HCT116 (cell line): ENCODE results near the gene IST1. TPM values are rescaled to one million over a fixed set of nuclear protein-coding genes. Genes with fewer than 3 reads are reported as not detected.

Experiments used
- ATAC-seq: fragments of 200-7000 bp; cut with Tn5 transposase; 2 replicates; pipeline ENCODE4 v1.9.1; 2020; ENCODE audit warnings: mild to moderate bottlenecking, moderate library complexity
- BruUV-seq: library from RNA; stranded (reverse); fragments of 400-500 nt; replicated peaks from 2 replicates; lab custom pipeline; 2021; lab: Mats Ljungman, UMichigan
- CTCF ChIA-PET: fragments of 300-600 bp; sonication (Branson Sonifier 250); formaldehyde crosslinking; loops from one replicate; lab custom pipeline; 2021; ENCODE audit warnings: antibody characterized with exemption; lab: Charles Lee
- POLR2A ChIA-PET: fragments of 300-600, 350-600 bp; sonication (Branson Sonifier 250); formaldehyde crosslinking; loops from one replicate; lab custom pipeline; 2021; ENCODE audit warnings: antibody characterized with exemption; lab: Charles Lee
- RAD21 ChIA-PET, 2 experiments: fragments of 300-600 bp; sonication (Branson Sonifier 250); formaldehyde crosslinking; loops; one replicate each; lab custom pipeline; 2023; ENCODE audit warnings: low total read pairs in 2 of 2; ENCODE audit not compliant: uncharacterized antibody in 2 of 2, unreplicated experiment in 2 of 2, low non-redundant PET in 1 of 2; lab: Charles Lee
- DNase-seq: peaks from one replicate; pipeline ENCODE4 v3.0.0-alpha.2; 2010; ENCODE audit warnings: low read depth, low spot score
- H2AFZ ChIP-seq: fragments of 200-600 bp; shearing (Covaris generic), sonication (generic); 2 replicates; pipeline ENCODE4 v1.6.1; 2017; ENCODE audit warnings: low read depth, mixed run types, mixed read lengths, antibody characterized with exemption, low read length; ENCODE audit not compliant: poor library complexity, severe bottlenecking
- H3K27ac ChIP-seq: 2 replicates; pipeline ENCODE4 v1.5.1; 2012; ENCODE audit warnings: low read depth, low read length
- H3K27me3 ChIP-seq: fragments of 200-600 bp; sonication (generic); 2 replicates; pipeline ENCODE4 v1.6.1; 2016; ENCODE audit warnings: mixed run types, low read length, mixed read lengths; ENCODE audit not compliant: insufficient read depth
- H3K36me3 ChIP-seq, 2 experiments: fragments of 200-500 bp in 1 of 2; fragments of 200-600 bp in 1 of 2; sonication (Bioruptor generic) in 1 of 2; sonication (generic) in 1 of 2; 2 replicates each; pipeline versions ENCODE4 v1.5.1 to v1.6.1; 2014 to 2016; ENCODE audit warnings: low read length in 2 of 2, inconsistent platforms in 1 of 2, mixed read lengths in 1 of 2, mixed run types in 1 of 2; ENCODE audit not compliant: insufficient read depth in 2 of 2, control insufficient read depth in 1 of 2
- H3K4me1 ChIP-seq, 2 experiments: fragments of 200-600 bp in 1 of 2; sonication (generic) in 1 of 2; 2 replicates each; pipeline versions ENCODE4 v1.5.1 to v1.6.1; 2012 to 2017; ENCODE audit warnings: low read length in 2 of 2, inconsistent platforms in 1 of 2, mild to moderate bottlenecking in 1 of 2, mixed read lengths in 1 of 2, mixed run types in 1 of 2, moderate library complexity in 1 of 2; ENCODE audit not compliant: insufficient read depth in 2 of 2, control insufficient read depth in 1 of 2
- H3K4me2 ChIP-seq: fragments of 200-600 bp; sonication (generic); 2 replicates; pipeline ENCODE4 v1.6.1; 2017; ENCODE audit warnings: mixed run types, low read length, mixed read lengths
- H3K4me3 ChIP-seq, 2 experiments: fragments of 200-600 bp in 1 of 2; sonication (generic) in 1 of 2; replicated peaks in 1 of 2; 2 replicates each; pipeline ENCODE4 v1.5.1; 2011 to 2016; ENCODE audit warnings: low read length in 2 of 2, control low read depth in 1 of 2, low read depth in 1 of 2, mild to moderate bottlenecking in 1 of 2, mixed read lengths in 1 of 2, mixed run types in 1 of 2
- H3K79me2 ChIP-seq: fragments of 200-600 bp; sonication (generic); 2 replicates; pipeline ENCODE4 v1.6.1; 2017; ENCODE audit warnings: mild to moderate bottlenecking, mixed run types, low read length, moderate library complexity, mixed read lengths; ENCODE audit not compliant: insufficient read depth
- H3K9ac ChIP-seq: fragments of 200-600 bp; sonication (generic); 2 replicates; pipeline ENCODE4 v1.6.1; 2016; ENCODE audit warnings: low read length, mixed read lengths
- H3K9me2 ChIP-seq: fragments of 200-600 bp; sonication (generic), shearing (Covaris generic); 2 replicates; pipeline ENCODE4 v1.6.1; 2017; ENCODE audit warnings: mixed run types, mild to moderate bottlenecking, moderate library complexity; ENCODE audit not compliant: insufficient read depth
- H3K9me3 ChIP-seq, 2 experiments: fragments of 200-500 bp in 1 of 2; fragments of 200-600 bp in 1 of 2; sonication (Bioruptor generic) in 1 of 2; sonication (generic) in 1 of 2; 2 replicates each; pipeline ENCODE4 v1.6.1; 2014 to 2017; ENCODE audit warnings: low read length in 2 of 2, mixed read lengths in 2 of 2, inconsistent platforms in 1 of 2, low read depth in 1 of 2, mild to moderate bottlenecking in 1 of 2, mixed run types in 1 of 2, moderate library complexity in 1 of 2; ENCODE audit not compliant: control insufficient read depth in 1 of 2, insufficient read depth in 1 of 2
- H4K20me1 ChIP-seq: fragments of 200-600 bp; sonication (generic), shearing (Covaris generic); 2 replicates; pipeline ENCODE4 v1.6.1; 2017; ENCODE audit warnings: mixed run types, mild to moderate bottlenecking, moderate library complexity; ENCODE audit not compliant: insufficient read depth
- ATF3 ChIP-seq: IDR thresholded peaks from 2 replicates; pipeline ENCODE4 v1.6.1; 2012
- EZH2 ChIP-seq: fragments of 200-600 bp; sonication (generic); IDR thresholded peaks from 2 replicates; pipeline ENCODE4 v1.6.1; 2017; ENCODE audit warnings: antibody characterized with exemption, mixed run types
- EZH2phosphoT487 ChIP-seq: fragments of 200-600 bp; IDR thresholded peaks from 2 replicates; pipeline ENCODE4 v1.6.1; 2018; ENCODE audit warnings: antibody characterized with exemption, borderline replicate concordance
- POLR2A ChIP-seq: IDR thresholded peaks from 2 replicates; pipeline ENCODE4 v1.7.0; 2011; ENCODE audit warnings: borderline replicate concordance; ENCODE audit not compliant: insufficient read depth, insufficient read length; ENCODE audit errors: extremely low read depth
- POLR2AphosphoS5 ChIP-seq: IDR thresholded peaks from 2 replicates; pipeline ENCODE4 v1.6.1; 2011; ENCODE audit warnings: mild to moderate bottlenecking, low read depth, low read length, moderate library complexity
- SP1 ChIP-seq: IDR thresholded peaks from 2 replicates; pipeline ENCODE4 v1.6.1; 2012; ENCODE audit warnings: low read depth
- YY1 ChIP-seq: IDR thresholded peaks from 2 replicates; pipeline ENCODE4 v1.6.1; 2011; ENCODE audit warnings: low read length, low read depth, moderate library complexity, mild to moderate bottlenecking; ENCODE audit not compliant: insufficient replicate concordance; ENCODE audit errors: extremely low read depth
- ZBTB33 ChIP-seq: IDR thresholded peaks from 2 replicates; pipeline ENCODE4 v1.6.1; 2011; ENCODE audit warnings: mild to moderate bottlenecking, low read length, moderate library complexity; ENCODE audit not compliant: insufficient replicate concordance; ENCODE audit errors: extremely low read depth
- ZFX ChIP-seq: fragments of 450-650 bp; IDR thresholded peaks from 2 replicates; pipeline ENCODE4 v1.6.1; 2017
- ZNF274 ChIP-seq: fragments of 200-500 bp; sonication (Bioruptor generic); IDR thresholded peaks from 2 replicates; pipeline ENCODE4 v1.6.1; 2014; ENCODE audit warnings: mild to moderate bottlenecking, low read depth, low read length, inconsistent platforms
- intact Hi-C: fragments of 100-400 bp; cut with micrococcal nuclease; formaldehyde crosslinking; loops from 2 replicates; pipeline ENCODE4 v1.10.0; 2022
- total RNA-seq: library from RNA; stranded (reverse); gene quantifications from one replicate; pipeline ENCODE4 v1.2.1, GENCODE V29; 2021; ENCODE audit not compliant: unreplicated experiment
- TF ChIP-seq, protein P1 (sequence below), 3 experiments: fragments of 200-600 bp in 1 of 3; sonication (generic) in 1 of 3; IDR thresholded peaks in 2 of 3; conservative IDR thresholded peaks in 1 of 3; 2 replicates each; pipeline ENCODE4 v1.5.1; 2012 to 2017; ENCODE audit warnings: low read depth in 2 of 3, low read length in 2 of 3, antibody characterized with exemption in 1 of 3, borderline replicate concordance in 1 of 3, control low read depth in 1 of 3, mild to moderate bottlenecking in 1 of 3, mixed read lengths in 1 of 3, mixed run types in 1 of 3, moderate library complexity in 1 of 3; ENCODE audit not compliant: insufficient read depth in 1 of 3

The IST1 gene
- total RNA-seq, 1 experiment from 2014 or later, result 191 TPM

GRCh38 chr16:71931001-71931400 lies 35.7 kb downstream of the IST1 start:
- intact Hi-C loops, result no loop called here
- CTCF ChIA-PET, result interaction anchor here (0.7 kb wide), 1 partner anchor 11 kb away, joined by 3 read pairs; no protein-coding TSS in a partner anchor
- no peak for DNase-seq
- H3K4me3 ChIP-seq, result no peak overlapping the region
- H3K27ac ChIP-seq, result no peak overlapping the region
- H3K9ac ChIP-seq, result no peak overlapping the region
- H3K79me2 ChIP-seq, result peaks cover 32% of the 10 kb centered on the region
- TF ChIP-seq, protein P1, sequence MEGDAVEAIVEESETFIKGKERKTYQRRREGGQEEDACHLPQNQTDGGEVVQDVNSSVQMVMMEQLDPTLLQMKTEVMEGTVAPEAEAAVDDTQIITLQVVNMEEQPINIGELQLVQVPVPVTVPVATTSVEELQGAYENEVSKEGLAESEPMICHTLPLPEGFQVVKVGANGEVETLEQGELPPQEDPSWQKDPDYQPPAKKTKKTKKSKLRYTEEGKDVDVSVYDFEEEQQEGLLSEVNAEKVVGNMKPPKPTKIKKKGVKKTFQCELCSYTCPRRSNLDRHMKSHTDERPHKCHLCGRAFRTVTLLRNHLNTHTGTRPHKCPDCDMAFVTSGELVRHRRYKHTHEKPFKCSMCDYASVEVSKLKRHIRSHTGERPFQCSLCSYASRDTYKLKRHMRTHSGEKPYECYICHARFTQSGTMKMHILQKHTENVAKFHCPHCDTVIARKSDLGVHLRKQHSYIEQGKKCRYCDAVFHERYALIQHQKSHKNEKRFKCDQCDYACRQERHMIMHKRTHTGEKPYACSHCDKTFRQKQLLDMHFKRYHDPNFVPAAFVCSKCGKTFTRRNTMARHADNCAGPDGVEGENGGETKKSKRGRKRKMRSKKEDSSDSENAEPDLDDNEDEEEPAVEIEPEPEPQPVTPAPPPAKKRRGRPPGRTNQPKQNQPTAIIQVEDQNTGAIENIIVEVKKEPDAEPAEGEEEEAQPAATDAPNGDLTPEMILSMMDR (IDR thresholded peaks at IDR 0.05 in 2 of 3, conservative IDR thresholded peaks at IDR 0.05 in 1 of 3; ENCODE audit: borderline replicate concordance in 1 of 3, insufficient read depth in 1 of 3, low read depth in 2 of 3, low read length in 2 of 3), result no peak
- no peak for TF ChIP-seq ATF3
- no peak for TF ChIP-seq EZH2
- no peak for TF ChIP-seq ZNF274
- no peak for TF ChIP-seq SP1
- TF ChIP-seq POLR2A, result no peak
- no peak for TF ChIP-seq EZH2phosphoT487
- no peak for TF ChIP-seq POLR2AphosphoS5
- no peak for TF ChIP-seq YY1
- no peak for TF ChIP-seq ZFX
- TF ChIP-seq ZBTB33, result no peak
- TF ChIP-seq, all 23 proteins: peak for 0
- Histone ChIP-seq H2AFZ (no peak overlapping the region), H3K36me3 (peaks cover 19 to 28% of the 10 kb centered on the region in 2 experiments), H3K9me3 (no peaks in the 10 kb centered on the region), H3K4me2 (no peak overlapping the region), H4K20me1 (peaks cover 9% of the 10 kb centered on the region; the same call in 1 of the 2 replicates), H3K4me1 (peaks cover 19 to 24% of the 10 kb centered on the region in 2 experiments), H3K27me3 (no peaks in the 10 kb centered on the region), H3K9me2 (no peaks in the 10 kb centered on the region)
- POLR2A ChIA-PET, result no interaction called here
- ATAC-seq, result no peak
- RAD21 ChIA-PET, result no interaction called here
- no TSS peak for BruUV-seq
